Testis (tissue), 2 donors: Measurements from ENCODE around the gene MAP2.

ENCODE experiments used
- POLR2A ChIP-seq: fragments of 450-650 bp; IDR thresholded peaks from one replicate; pipeline ENCODE4 v1.6.1; 2017; ENCODE audit warnings: antibody characterized with exemption, mild to moderate bottlenecking, moderate library complexity
- TF ChIP-seq, protein P1 (sequence below), 3 experiments: fragments of 450-650 bp in 2 of 3; fragments of 200-600 bp in 1 of 3; sonication (generic) in 1 of 3; IDR thresholded peaks; one replicate each; pipeline ENCODE4 v1.5.1; 2016 to 2019; ENCODE audit warnings: antibody characterized with exemption in 3 of 3, mild to moderate bottlenecking in 2 of 3, moderate library complexity in 1 of 3

DNA sequence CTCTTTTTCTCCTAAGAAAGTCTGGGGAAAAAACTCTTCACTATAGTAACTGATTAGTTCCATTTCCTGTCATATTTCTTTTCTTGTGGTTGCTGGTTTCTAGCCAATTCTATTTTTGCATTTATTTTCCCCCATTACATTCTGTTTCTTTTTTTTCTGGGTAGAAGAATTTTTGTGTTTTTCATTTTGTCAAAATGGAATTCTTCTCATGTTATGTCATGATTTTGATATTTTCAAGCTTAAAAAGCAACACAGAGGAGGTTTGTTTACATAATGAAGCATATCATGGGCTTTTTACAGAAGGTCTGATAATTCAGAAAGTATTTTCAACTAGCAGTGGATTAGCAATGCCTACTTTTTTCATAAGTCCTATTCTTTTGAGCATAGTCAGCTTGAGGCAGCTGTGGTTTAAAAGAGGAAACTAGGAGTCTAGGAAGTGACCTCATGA is 102.0 kb downstream of the MAP2 start:
- TF ChIP-seq, protein P1, sequence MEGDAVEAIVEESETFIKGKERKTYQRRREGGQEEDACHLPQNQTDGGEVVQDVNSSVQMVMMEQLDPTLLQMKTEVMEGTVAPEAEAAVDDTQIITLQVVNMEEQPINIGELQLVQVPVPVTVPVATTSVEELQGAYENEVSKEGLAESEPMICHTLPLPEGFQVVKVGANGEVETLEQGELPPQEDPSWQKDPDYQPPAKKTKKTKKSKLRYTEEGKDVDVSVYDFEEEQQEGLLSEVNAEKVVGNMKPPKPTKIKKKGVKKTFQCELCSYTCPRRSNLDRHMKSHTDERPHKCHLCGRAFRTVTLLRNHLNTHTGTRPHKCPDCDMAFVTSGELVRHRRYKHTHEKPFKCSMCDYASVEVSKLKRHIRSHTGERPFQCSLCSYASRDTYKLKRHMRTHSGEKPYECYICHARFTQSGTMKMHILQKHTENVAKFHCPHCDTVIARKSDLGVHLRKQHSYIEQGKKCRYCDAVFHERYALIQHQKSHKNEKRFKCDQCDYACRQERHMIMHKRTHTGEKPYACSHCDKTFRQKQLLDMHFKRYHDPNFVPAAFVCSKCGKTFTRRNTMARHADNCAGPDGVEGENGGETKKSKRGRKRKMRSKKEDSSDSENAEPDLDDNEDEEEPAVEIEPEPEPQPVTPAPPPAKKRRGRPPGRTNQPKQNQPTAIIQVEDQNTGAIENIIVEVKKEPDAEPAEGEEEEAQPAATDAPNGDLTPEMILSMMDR (IDR thresholded peaks at IDR 0.05): no peak
- TF ChIP-seq POLR2A: no peak
